ENCODE measurements around the gene PDK2. TPM values are rescaled to one million over a fixed set of nuclear protein-coding genes. Genes with fewer than 3 reads are reported as not detected.

The PDK2 gene
- total RNA-seq, 1 experiment from 2014 or later = 31.9 TPM

DNA sequence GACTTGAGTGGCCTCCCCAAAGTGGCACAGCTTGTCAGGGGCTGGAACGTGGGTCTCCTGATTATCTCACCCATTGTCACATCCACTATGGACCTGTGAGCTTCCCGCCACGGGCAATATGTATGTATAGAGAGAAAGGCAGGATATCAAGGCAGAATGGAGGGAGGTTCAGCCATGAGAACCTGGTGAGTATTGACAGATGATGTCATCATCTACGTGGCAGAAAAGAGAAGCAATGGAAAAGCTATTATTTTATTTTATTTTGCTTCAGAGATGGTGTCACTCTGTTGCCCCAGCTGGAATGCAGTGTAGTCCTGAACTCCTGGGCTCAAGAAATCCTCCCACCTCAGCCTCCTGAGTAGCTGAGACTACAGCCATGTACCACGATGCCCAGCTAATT, 13.4 kb upstream of the PDK2 start:
- no peak overlapping the region for H3K4me3 ChIP-seq (ENCODE audit: low read length)
- ChIA-PET POLR2A (ENCODE audit: unreplicated experiment) (interaction anchor here (0.5 kb wide), 1 partner anchor 23 kb away, joined by 3 read pairs; no protein-coding TSS in a partner anchor), CTCF (interaction anchor here (0.6 to 0.8 kb wide), 2 partner anchors 13 to 455 kb away, joined by 3 read pairs; no protein-coding TSS in a partner anchor)
- ATAC-seq = no peak
- H3F3A ChIP-seq (ENCODE audit: low read length, unreplicated experiment) = peaks cover 8% of the 10 kb centered on the region
- intact Hi-C loops (cut with micrococcal nuclease) = no loop called here
- H3K4me2 ChIP-seq (ENCODE audit: low read length) = no peak overlapping the region
- H3K79me2 ChIP-seq (ENCODE audit: low read length) = no peaks in the 10 kb centered on the region
- no peak overlapping the region for H2AFZ ChIP-seq (ENCODE audit: low read length)
- peaks cover 77% of the 10 kb centered on the region for H3K36me3 ChIP-seq (ENCODE audit: low read depth, low read length)
- H3K9me3 ChIP-seq (ENCODE audit: low read length) = no peaks in the 10 kb centered on the region
- no peaks in the 10 kb centered on the region for H3K27me3 ChIP-seq (ENCODE audit: low read length)
- no peak overlapping the region for H3K9ac ChIP-seq (ENCODE audit: low read length)
- DNase-seq = no peak
- 0 out of 2 replicates have a peak, but pooled peaks cover 9% of the 10 kb centered on the region for H4K20me1 ChIP-seq (ENCODE audit: low read length)
- no TSS peak for BruUV-seq (replicated peaks)
- no peak overlapping the region for H3K27ac ChIP-seq (ENCODE audit: low read length)
- no peaks in the 10 kb centered on the region for H3K9me2 ChIP-seq (replicated peaks; ENCODE audit: low read length)
- no peak for TF ChIP-seq EZH2 (IDR thresholded peaks at IDR 0.05; ENCODE audit: low read length, unreplicated experiment)
- TF ChIP-seq, protein P1, sequence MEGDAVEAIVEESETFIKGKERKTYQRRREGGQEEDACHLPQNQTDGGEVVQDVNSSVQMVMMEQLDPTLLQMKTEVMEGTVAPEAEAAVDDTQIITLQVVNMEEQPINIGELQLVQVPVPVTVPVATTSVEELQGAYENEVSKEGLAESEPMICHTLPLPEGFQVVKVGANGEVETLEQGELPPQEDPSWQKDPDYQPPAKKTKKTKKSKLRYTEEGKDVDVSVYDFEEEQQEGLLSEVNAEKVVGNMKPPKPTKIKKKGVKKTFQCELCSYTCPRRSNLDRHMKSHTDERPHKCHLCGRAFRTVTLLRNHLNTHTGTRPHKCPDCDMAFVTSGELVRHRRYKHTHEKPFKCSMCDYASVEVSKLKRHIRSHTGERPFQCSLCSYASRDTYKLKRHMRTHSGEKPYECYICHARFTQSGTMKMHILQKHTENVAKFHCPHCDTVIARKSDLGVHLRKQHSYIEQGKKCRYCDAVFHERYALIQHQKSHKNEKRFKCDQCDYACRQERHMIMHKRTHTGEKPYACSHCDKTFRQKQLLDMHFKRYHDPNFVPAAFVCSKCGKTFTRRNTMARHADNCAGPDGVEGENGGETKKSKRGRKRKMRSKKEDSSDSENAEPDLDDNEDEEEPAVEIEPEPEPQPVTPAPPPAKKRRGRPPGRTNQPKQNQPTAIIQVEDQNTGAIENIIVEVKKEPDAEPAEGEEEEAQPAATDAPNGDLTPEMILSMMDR (conservative IDR thresholded peaks at IDR 0.05; ENCODE audit: low read depth, low read length) = no peak
- TF ChIP-seq EZH2phosphoT487 (IDR thresholded peaks at IDR 0.05; ENCODE audit: borderline replicate concordance, low read length) = no peak
- no peaks in the 10 kb centered on the region for H3K4me1 ChIP-seq (ENCODE audit: insufficient read depth, low read length)

DNA sequence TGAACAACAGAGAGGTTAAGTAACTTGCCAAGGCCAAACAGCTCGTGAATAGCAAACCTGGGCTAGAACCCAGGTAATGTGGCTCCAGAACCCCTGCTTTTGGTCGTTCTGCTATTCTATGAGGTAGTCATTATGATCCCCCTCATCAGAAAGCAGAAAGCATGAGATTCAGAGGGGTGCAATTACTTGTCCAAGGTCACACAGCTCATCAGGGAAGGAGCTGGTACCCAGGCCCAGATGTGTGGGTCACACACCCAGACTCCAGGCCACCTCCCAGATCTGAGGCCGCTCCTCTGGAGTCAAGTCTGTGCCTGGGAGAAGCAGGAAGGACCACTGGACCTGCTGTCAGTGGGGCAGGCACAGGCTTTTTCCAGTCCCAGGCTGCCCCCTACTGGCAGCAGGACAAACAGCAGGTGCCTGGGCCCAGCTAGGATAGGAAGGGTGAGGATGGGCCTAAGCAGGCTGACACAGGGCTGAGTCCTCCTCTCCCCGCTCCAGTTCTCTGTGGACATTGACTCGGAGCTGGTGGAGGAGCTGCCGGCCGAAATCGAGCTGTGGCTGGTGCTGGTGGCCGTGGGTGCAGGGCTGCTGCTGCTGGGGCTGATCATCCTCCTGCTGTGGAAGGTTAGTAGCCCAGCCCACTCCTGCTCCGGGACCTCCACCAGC, 7.8 kb upstream of the PDK2 start:
- intact Hi-C loops (cut with micrococcal nuclease) = loop anchor here (1.0 to 2.0 kb wide), 2 partner anchors 23 to 60 kb away; no protein-coding TSS in a partner anchor
- Histone ChIP-seq H3K27ac (ENCODE audit: low read length) (no peak overlapping the region), H3K27me3 (ENCODE audit: low read length) (no peaks in the 10 kb centered on the region), H3K4me1 (ENCODE audit: insufficient read depth, low read length) (no peaks in the 10 kb centered on the region), H3K9ac (ENCODE audit: low read length) (no peak overlapping the region), H3K36me3 (ENCODE audit: low read depth, low read length) (peaks cover 57% of the 10 kb centered on the region), H3K9me2 (replicated peaks; ENCODE audit: low read length) (no peaks in the 10 kb centered on the region), H2AFZ (ENCODE audit: low read length) (no peak overlapping the region), H3F3A (ENCODE audit: low read length, unreplicated experiment) (peaks cover 11% of the 10 kb centered on the region), H3K79me2 (ENCODE audit: low read length) (no peaks in the 10 kb centered on the region), H4K20me1 (ENCODE audit: low read length) (0 out of 2 replicates have a peak, but pooled peaks cover 4% of the 10 kb centered on the region), H3K4me2 (ENCODE audit: low read length) (no peak overlapping the region), H3K9me3 (ENCODE audit: low read length) (no peaks in the 10 kb centered on the region), H3K4me3 (ENCODE audit: low read length) (no peak overlapping the region)
- DNase-seq (peak; percentile 88), ATAC-seq (peak; percentile 61)
- ChIA-PET POLR2A (ENCODE audit: unreplicated experiment) (no interaction called here), CTCF (interaction anchor here (0.8 to 1.4 kb wide), 2 partner anchors 25 to 60 kb away, joined by 5 to 12 read pairs; no protein-coding TSS in a partner anchor)
- BruUV-seq (replicated peaks) = no TSS peak
- TF ChIP-seq EZH2 (IDR thresholded peaks at IDR 0.05; ENCODE audit: low read length, unreplicated experiment) = no peak
- TF ChIP-seq, protein P1 (conservative IDR thresholded peaks at IDR 0.05; ENCODE audit: low read depth, low read length) = peak; percentile 99

DNA sequence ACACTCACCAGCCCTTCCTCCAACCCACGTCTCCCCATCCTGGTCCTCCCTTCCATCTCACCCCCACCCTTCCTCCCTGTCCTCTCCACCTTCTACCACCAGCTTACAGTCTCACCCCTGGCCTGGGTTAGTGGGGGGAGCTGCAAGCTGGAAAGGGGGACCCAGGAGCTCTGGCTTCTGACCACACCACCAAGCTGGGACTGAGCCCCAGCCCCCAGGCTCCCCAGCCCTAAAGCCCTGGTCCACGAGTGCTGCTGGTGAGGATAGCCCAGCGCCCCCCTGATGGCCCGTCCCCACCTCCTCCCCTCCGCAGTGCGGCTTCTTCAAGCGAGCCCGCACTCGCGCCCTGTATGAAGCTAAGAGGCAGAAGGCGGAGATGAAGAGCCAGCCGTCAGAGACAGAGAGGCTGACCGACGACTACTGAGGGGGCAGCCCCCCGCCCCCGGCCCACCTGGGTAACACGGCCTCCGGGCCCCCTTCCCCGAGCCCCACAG, 7.2 kb upstream of the PDK2 start:
- H3K27me3 ChIP-seq (ENCODE audit: low read length) = no peaks in the 10 kb centered on the region
- CTCF ChIA-PET = interaction anchor here (0.8 to 1.4 kb wide), 2 partner anchors 25 to 61 kb away, joined by 5 to 12 read pairs; no protein-coding TSS in a partner anchor
- H3K27ac ChIP-seq (ENCODE audit: low read length) = no peak overlapping the region
- H3K79me2 ChIP-seq (ENCODE audit: low read length) = no peaks in the 10 kb centered on the region
- no peaks in the 10 kb centered on the region for H3K4me1 ChIP-seq (ENCODE audit: insufficient read depth, low read length)
- no peak overlapping the region for H3K4me2 ChIP-seq (ENCODE audit: low read length)
- DNase-seq (no peak), ATAC-seq (no peak)
- BruUV-seq (replicated peaks) = no TSS peak
- peaks cover 52% of the 10 kb centered on the region for H3K36me3 ChIP-seq (ENCODE audit: low read depth, low read length)
- H3K9me3 ChIP-seq (ENCODE audit: low read length) = no peaks in the 10 kb centered on the region
- no peaks in the 10 kb centered on the region for H3K9me2 ChIP-seq (replicated peaks; ENCODE audit: low read length)
- H3K9ac ChIP-seq (ENCODE audit: low read length) = no peak overlapping the region
- H3K4me3 ChIP-seq (ENCODE audit: low read length) = no peak overlapping the region
- H4K20me1 ChIP-seq (ENCODE audit: low read length) = 0 out of 2 replicates have a peak, but pooled peaks cover 4% of the 10 kb centered on the region
- TF ChIP-seq EZH2phosphoT487 (IDR thresholded peaks at IDR 0.05; ENCODE audit: borderline replicate concordance, low read length) (no peak), EZH2 (IDR thresholded peaks at IDR 0.05; ENCODE audit: low read length, unreplicated experiment) (no peak)
- TF ChIP-seq, protein P1 (conservative IDR thresholded peaks at IDR 0.05; ENCODE audit: low read depth, low read length) = no peak
- POLR2A ChIA-PET (ENCODE audit: unreplicated experiment) = no interaction called here
- peaks cover 5% of the 10 kb centered on the region for H3F3A ChIP-seq (ENCODE audit: low read length, unreplicated experiment)
- intact Hi-C loops (cut with micrococcal nuclease) = loop anchor here (1.0 to 2.0 kb wide), 2 partner anchors 23 to 61 kb away; no protein-coding TSS in a partner anchor
- H2AFZ ChIP-seq (ENCODE audit: low read length) = no peak overlapping the region
